Activated B cell treated with CpG ODN at 0.5 μM for 24 hours (primary cell): Measurements from ENCODE around the gene BCL7B. TPM values are rescaled to one million over a fixed set of nuclear protein-coding genes. Genes with fewer than 3 reads are reported as not detected.

Experiments used
- ATAC-seq: fragments of 200-7000 bp; cut with Tn5 transposase; one replicate; pipeline ENCODE4 v1.10.0; 2021; ENCODE audit warnings: low read depth, mild to moderate bottlenecking, moderate library complexity
- CTCF ChIA-PET: fragments of 350-600 bp; sonication (Branson Sonifier 250); formaldehyde crosslinking; loops from one replicate; lab custom pipeline; 2021; ENCODE audit warnings: antibody characterized with exemption; lab: Charles Lee
- POLR2A ChIA-PET: fragments of 350-600 bp; sonication (Branson Sonifier 250); formaldehyde crosslinking; loops from one replicate; lab custom pipeline; 2021; ENCODE audit warnings: antibody characterized with exemption; lab: Charles Lee
- DNase-seq: peaks from one replicate; pipeline ENCODE4 v3.0.0; 2022
- H3K27ac Mint-ChIP-seq: one replicate; pipeline ENCODE4 v1.8.0; 2020; ENCODE audit warnings: mixed read lengths
- H3K27me3 Mint-ChIP-seq: one replicate; pipeline ENCODE4 v1.8.0; 2021; ENCODE audit warnings: mixed read lengths
- H3K36me3 Mint-ChIP-seq: one replicate; pipeline ENCODE4 v1.8.0; 2021; ENCODE audit warnings: low read depth, mixed read lengths
- H3K4me1 Mint-ChIP-seq: one replicate; pipeline ENCODE4 v1.8.0; 2021; ENCODE audit warnings: mixed read lengths
- H3K4me3 Mint-ChIP-seq: one replicate; pipeline ENCODE4 v1.8.0; 2020; ENCODE audit warnings: mild to moderate bottlenecking, mixed read lengths
- H3K9me3 Mint-ChIP-seq: one replicate; pipeline ENCODE4 v1.8.0; 2020; ENCODE audit warnings: mixed read lengths
- CTCF ChIP-seq: fragments of 200-600 bp; IDR thresholded peaks from one replicate; pipeline ENCODE4 v1.8.0; 2022; ENCODE audit warnings: antibody characterized with exemption, mild to moderate bottlenecking
- intact Hi-C: fragments of 100-400 bp; cut with micrococcal nuclease; formaldehyde crosslinking; loops from one replicate; pipeline ENCODE4 v1.15.1; 2024
- total RNA-seq: library from RNA; stranded (reverse); gene quantifications from 2 replicates; pipeline ENCODE4 v1.2.3, GENCODE V29; 2022

BCL7B gene
- total RNA-seq, 1 donor from 2014 or later, result 62.6 TPM

GRCh38 chr7:73518470-73518869 lies 39.0 kb downstream of the BCL7B start:
- ChIA-PET CTCF (interaction anchor here (0.8 kb wide), 1 partner anchor 29 kb away, joined by 3 read pairs; no protein-coding TSS in a partner anchor), POLR2A (interaction anchor here (0.6 to 0.9 kb wide), 2 partner anchors 9 to 51 kb away, joined by 3 read pairs; no protein-coding TSS in a partner anchor)
- peaks cover 51% of the 10 kb centered on the region for H3K36me3 Mint-ChIP-seq
- no peak overlapping the region for H3K27ac Mint-ChIP-seq
- H3K9me3 Mint-ChIP-seq, result no peaks in the 10 kb centered on the region
- DNase-seq (no peak), ATAC-seq (no peak)
- H3K4me3 Mint-ChIP-seq, result no peak overlapping the region
- intact Hi-C loops, result no loop called here
- no peak for TF ChIP-seq CTCF
- H3K4me1 Mint-ChIP-seq, result peaks cover 54% of the 10 kb centered on the region
- H3K27me3 Mint-ChIP-seq, result no peaks in the 10 kb centered on the region

- POLR2A ChIA-PET, result no interaction called here
- no peak overlapping the region for H3K27ac Mint-ChIP-seq
- DNase-seq, result no peak
- H3K4me1 Mint-ChIP-seq, result peaks cover 56% of the 10 kb centered on the region
- H3K4me3 Mint-ChIP-seq, result no peak overlapping the region
- no peaks in the 10 kb centered on the region for H3K27me3 Mint-ChIP-seq
- TF ChIP-seq CTCF, result no peak
- no peaks in the 10 kb centered on the region for H3K9me3 Mint-ChIP-seq
- H3K36me3 Mint-ChIP-seq, result peaks cover 55% of the 10 kb centered on the region
- intact Hi-C loops, result no loop called here
- ATAC-seq, result no peak
- CTCF ChIA-PET, result no interaction called here
Measured at GRCh38 chr7:73517241-73517995, 40.1 kb downstream of the BCL7B start.

GRCh38 chr7:73515178-73515577 lies 42.3 kb downstream of the BCL7B start:
- POLR2A ChIA-PET, result interaction anchor here (0.6 kb wide), 1 partner anchor 210 kb away, joined by 3 read pairs; no protein-coding TSS in a partner anchor
- no peaks in the 10 kb centered on the region for H3K9me3 Mint-ChIP-seq
- no peak overlapping the region for H3K4me3 Mint-ChIP-seq
- H3K27me3 Mint-ChIP-seq, result no peaks in the 10 kb centered on the region
- ATAC-seq (no peak), DNase-seq (no peak)
- intact Hi-C loops, result no loop called here
- H3K4me1 Mint-ChIP-seq, result peaks cover 41% of the 10 kb centered on the region
- CTCF ChIA-PET, result no interaction called here
- no peak overlapping the region for H3K27ac Mint-ChIP-seq
- H3K36me3 Mint-ChIP-seq, result peaks cover 57% of the 10 kb centered on the region
- no peak for TF ChIP-seq CTCF

GRCh38 chr7:73512018-73512780 lies 45.3 kb downstream of the BCL7B start:
- TF ChIP-seq CTCF, result no peak
- Mint-ChIP-seq H3K9me3 (no peaks in the 10 kb centered on the region), H3K27me3 (no peaks in the 10 kb centered on the region), H3K4me3 (no peak overlapping the region), H3K36me3 (peaks cover 62% of the 10 kb centered on the region), H3K27ac (no peak overlapping the region), H3K4me1 (peaks cover 17% of the 10 kb centered on the region)
- ATAC-seq (no peak), DNase-seq (no peak)
- CTCF ChIA-PET, result no interaction called here
- intact Hi-C loops, result no loop called here
- POLR2A ChIA-PET, result interaction anchor here (1.3 kb wide), 1 partner anchor 10 kb away, joined by 5 read pairs; the partner anchor contains the start of gene BAZ1B

GRCh38 chr7:73509463-73509862 lies 48.0 kb downstream of the BCL7B start:
- ChIA-PET POLR2A (no interaction called here), CTCF (no interaction called here)
- no peaks in the 10 kb centered on the region for H3K9me3 Mint-ChIP-seq
- no peak for TF ChIP-seq CTCF
- H3K27me3 Mint-ChIP-seq, result no peaks in the 10 kb centered on the region
- H3K4me3 Mint-ChIP-seq, result no peak overlapping the region
- DNase-seq (no peak), ATAC-seq (no peak)
- intact Hi-C loops, result no loop called here
- H3K27ac Mint-ChIP-seq, result no peak overlapping the region
- H3K36me3 Mint-ChIP-seq, result peaks cover 66% of the 10 kb centered on the region
- H3K4me1 Mint-ChIP-seq, result peaks cover 8% of the 10 kb centered on the region
